Right forelimb (tissue), 1 donor: ENCODE data around the gene HPF1.
"Not testable (repeated sequence)": the region's sequence is repeated elsewhere in the genome, so short reads cannot be mapped to it uniquely, and the experiment has no call there.

Source experiments
- DNase-seq: peaks from one replicate; pipeline ENCODE4 v3.0.0-alpha.2; 2018

Gene HPF1

GRCh38 chr4:169757575-169758184 is at the start of gene HPF1:
HPF1 (minus strand) TSS chr4:169757944; CDS start chr4:169757877, 67 bp downstream.
- DNase-seq = peak; percentile 96

GRCh38 chr4:169806770-169807169 is 49.0 kb upstream of the HPF1 start:
- DNase-seq = not testable (repeated sequence)

- DNase-seq = no peak
Measured at GRCh38 chr4:169803413-169803812, 45.7 kb upstream of the HPF1 start.

- no peak for DNase-seq
Measured at GRCh38 chr4:169802873-169803272, 45.1 kb upstream of the HPF1 start.

GRCh38 chr4:169800541-169800940 is 42.8 kb upstream of the HPF1 start:
- no peak for DNase-seq

GRCh38 chr4:169799260-169799659 is 41.5 kb upstream of the HPF1 start:
- DNase-seq = no peak

- no peak for DNase-seq
Measured at GRCh38 chr4:169795585-169795984, 37.8 kb upstream of the HPF1 start.

GRCh38 chr4:169791527-169792156 is 33.9 kb upstream of the HPF1 start:
- DNase-seq = peak; percentile 66

GRCh38 chr4:169791062-169791461 is 33.3 kb upstream of the HPF1 start:
- DNase-seq = no peak

GRCh38 chr4:169774466-169775445 is 17.0 kb upstream of the HPF1 start:
- peak; percentile 43 for DNase-seq

- DNase-seq = no peak
Measured at GRCh38 chr4:169773889-169774288, 16.1 kb upstream of the HPF1 start.

GRCh38 chr4:169771556-169772080 is 13.9 kb upstream of the HPF1 start:
- DNase-seq = not testable (repeated sequence)

GRCh38 chr4:169770416-169770815 is 12.7 kb upstream of the HPF1 start:
- no peak for DNase-seq

GRCh38 chr4:169768385-169768784 is 10.6 kb upstream of the HPF1 start:
- no peak for DNase-seq

- DNase-seq = no peak
Measured at GRCh38 chr4:169766741-169767140, 9.0 kb upstream of the HPF1 start.

GRCh38 chr4:169765835-169766234 is 8.1 kb upstream of the HPF1 start:
- DNase-seq = no peak

- no peak for DNase-seq
Measured at GRCh38 chr4:169761846-169762245, 4.1 kb upstream of the HPF1 start.

GRCh38 chr4:169758401-169758962 is 738 bp upstream of the HPF1 start:
- no peak for DNase-seq

- no peak for DNase-seq
Measured at GRCh38 chr4:169756971-169757574, 671 bp downstream of the HPF1 start.

GRCh38 chr4:169745291-169745690 is 12.5 kb downstream of the HPF1 start:
- no peak for DNase-seq

GRCh38 chr4:169744601-169745000 is 13.1 kb downstream of the HPF1 start:
- DNase-seq = no peak

- DNase-seq = no peak
Measured at GRCh38 chr4:169741569-169741968, 16.2 kb downstream of the HPF1 start.

- DNase-seq = not testable (repeated sequence)
Measured at GRCh38 chr4:169738604-169739003, 19.1 kb downstream of the HPF1 start.
